Breast epithelium (tissue), 3 donors: Measurements from ENCODE around the gene PRR35.

Experiments
- POLR2A ChIP-seq: fragments of 450-650 bp; IDR thresholded peaks from one replicate; pipeline ENCODE4 v1.6.1; 2016; ENCODE audit warnings: antibody characterized with exemption, mild to moderate bottlenecking, moderate library complexity
- POLR2AphosphoS5 ChIP-seq, 3 donors: sonication (generic); formaldehyde crosslinking; IDR thresholded peaks; one replicate each; pipeline ENCODE4 v1.6.1; 2017; ENCODE audit warnings: antibody characterized with exemption in 3 of 3
- TF ChIP-seq, protein P1 (sequence below), 3 donors: fragments of 450-650 bp; IDR thresholded peaks; one replicate each; pipeline ENCODE4 v1.5.1; 2016 to 2017; ENCODE audit warnings: antibody characterized with exemption in 3 of 3, mild to moderate bottlenecking in 3 of 3, moderate library complexity in 3 of 3

DNA sequence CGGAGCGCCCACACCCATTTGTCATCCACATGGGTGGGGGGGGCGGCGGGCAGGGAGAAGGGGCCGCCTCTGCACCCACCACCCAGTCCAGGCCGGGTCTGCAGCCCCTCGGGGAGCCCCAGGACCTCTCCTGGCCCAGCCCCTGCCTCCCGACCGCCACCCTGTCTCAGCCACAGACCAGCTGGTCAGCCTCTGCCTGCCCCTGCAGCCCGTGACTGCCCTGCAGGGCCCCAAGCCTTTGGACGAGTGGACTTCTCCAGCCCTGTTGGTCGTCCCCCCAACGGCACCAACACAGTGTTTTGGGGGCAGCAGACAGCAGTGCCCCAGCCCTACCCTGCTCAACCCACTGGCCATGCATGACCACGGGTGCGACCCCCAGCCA lies 1.2 kb downstream of the PRR35 start:
- TF ChIP-seq, protein P1, sequence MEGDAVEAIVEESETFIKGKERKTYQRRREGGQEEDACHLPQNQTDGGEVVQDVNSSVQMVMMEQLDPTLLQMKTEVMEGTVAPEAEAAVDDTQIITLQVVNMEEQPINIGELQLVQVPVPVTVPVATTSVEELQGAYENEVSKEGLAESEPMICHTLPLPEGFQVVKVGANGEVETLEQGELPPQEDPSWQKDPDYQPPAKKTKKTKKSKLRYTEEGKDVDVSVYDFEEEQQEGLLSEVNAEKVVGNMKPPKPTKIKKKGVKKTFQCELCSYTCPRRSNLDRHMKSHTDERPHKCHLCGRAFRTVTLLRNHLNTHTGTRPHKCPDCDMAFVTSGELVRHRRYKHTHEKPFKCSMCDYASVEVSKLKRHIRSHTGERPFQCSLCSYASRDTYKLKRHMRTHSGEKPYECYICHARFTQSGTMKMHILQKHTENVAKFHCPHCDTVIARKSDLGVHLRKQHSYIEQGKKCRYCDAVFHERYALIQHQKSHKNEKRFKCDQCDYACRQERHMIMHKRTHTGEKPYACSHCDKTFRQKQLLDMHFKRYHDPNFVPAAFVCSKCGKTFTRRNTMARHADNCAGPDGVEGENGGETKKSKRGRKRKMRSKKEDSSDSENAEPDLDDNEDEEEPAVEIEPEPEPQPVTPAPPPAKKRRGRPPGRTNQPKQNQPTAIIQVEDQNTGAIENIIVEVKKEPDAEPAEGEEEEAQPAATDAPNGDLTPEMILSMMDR (IDR thresholded peaks at IDR 0.05) = no peak
- no peak for TF ChIP-seq POLR2AphosphoS5 (IDR thresholded peaks at IDR 0.05)
- TF ChIP-seq POLR2A = no peak
